ENCODE measurements around the gene LOXL3.

The LOXL3 gene

DNA sequence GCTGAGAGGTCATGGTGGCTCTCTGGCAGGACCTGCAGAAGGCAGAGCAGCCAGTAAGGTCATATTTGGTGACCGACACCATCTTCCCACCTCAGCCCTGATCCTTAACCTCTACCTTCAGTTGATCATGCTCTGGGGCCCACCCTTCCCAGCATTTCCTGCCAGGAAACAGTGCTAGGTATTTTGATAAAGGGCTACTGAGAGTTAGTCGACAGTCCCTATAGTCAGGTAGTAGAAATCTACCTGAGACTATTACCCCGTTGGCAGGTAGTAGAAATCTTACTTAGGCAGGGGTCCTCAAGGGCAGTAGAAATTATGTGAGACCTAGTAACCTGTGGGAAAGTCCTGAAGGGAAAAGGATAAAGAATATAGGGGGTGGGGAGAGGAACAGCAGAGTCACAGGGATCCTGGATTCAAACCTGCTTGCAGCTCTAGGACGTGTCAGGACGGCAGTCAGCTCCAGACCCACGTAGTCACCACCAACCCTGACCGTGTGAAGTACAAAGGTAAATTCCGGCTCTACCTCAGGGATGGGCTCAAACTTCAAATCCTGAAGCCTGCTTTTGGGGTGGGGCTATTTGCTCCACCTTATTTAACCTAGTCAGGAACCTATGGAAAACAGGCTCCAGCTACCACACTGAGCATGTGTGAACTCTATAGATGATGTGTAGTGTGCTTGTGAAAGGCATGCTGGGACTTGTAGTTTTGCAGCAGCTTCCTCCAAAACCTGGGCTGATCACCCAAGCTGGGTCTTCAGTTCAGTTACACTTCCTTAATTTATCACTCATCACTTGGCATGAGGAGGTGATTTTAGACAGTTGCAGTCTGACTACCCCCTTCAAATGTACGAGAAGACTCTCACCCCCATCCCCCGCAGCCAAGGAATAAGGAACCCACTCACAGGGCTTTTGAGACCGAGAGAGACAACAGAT is 27.8 kb downstream of the LOXL3 start, which contains the start of gene DQX1:
Gene DQX1 (minus strand): TSS at position 515 of the 932 bp plus-strand sequence. CDS start 502 bp downstream, at position 13.
- peak; percentile 69 for DNase-seq

DNA sequence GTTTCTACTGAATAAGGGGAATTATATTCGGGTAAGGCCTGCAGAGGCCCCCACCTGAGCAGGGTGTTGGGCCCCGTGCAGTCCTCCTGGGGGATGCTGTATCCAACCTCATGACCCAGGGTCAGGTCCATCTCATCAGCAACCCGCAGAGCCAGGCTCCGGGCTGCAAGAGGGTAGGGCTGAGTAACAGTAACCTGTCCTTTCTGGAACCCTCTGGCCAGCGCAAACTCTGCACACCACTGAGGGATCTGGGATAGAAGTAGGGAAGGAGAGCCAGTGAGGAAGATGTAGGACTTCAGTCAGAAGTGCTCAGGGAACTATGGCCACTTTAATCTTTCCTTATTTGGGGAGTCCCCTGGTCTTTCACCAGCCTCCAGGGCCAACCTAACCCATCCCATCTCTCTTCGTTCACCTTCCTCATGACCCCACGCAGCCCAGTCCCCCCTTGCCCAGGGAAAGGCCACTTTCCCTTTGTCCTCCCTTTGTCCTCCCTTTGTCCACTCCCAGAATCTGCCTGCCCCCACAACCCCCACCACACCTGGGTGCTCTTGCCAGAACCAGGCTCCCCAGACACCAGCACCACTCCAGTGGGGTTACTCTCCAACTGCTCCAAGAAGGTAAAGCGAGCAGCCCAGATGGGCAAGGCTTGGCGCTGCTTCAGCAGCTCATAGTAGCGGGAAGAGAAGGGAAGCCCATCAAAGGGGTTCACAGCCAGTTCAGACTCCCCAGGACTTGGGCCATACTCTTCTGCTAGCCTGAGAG is 28.6 kb downstream of the LOXL3 start:
- no peak for DNase-seq

DNA sequence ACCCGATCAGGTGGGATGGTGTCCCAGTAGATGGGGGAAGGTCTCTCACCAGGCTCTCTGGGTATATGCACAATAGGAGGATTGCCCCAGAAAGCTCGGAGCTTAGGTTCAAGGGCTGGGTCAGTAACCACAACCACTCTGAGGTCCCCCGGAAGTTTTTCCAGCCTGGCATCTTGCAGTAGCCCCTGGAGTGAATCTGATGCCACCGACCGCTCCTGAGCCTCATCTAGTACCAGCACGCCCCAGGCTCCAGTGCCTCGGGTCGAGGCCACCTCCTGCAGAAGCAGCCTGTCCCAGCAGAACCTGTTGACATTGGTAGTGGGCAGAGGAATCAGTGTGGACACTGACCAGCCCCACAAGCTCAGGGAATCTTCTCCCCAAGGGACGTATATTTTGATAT is 29.7 kb downstream of the LOXL3 start:
- DNase-seq = no peak

DNA sequence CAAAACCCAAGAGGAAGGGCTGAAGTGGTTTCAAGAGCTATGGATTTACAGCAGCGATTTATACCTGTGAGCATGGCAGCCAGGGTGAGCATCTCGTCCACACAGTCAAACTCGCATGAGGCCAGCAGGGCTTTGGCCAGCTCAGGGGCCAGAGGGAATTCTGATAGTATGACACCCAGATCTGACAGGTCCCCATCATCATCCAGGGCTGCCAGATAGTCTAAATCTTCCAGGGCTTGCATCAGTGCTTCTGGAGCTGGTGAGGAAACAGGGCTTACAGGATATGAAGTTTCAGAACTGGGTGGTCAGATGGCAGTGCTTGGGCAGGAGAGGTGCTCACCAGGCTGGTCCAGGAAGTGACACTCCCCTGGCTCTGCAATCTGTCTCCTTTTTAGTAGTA is 31.2 kb downstream of the LOXL3 start:
- DNase-seq = no peak

DNA sequence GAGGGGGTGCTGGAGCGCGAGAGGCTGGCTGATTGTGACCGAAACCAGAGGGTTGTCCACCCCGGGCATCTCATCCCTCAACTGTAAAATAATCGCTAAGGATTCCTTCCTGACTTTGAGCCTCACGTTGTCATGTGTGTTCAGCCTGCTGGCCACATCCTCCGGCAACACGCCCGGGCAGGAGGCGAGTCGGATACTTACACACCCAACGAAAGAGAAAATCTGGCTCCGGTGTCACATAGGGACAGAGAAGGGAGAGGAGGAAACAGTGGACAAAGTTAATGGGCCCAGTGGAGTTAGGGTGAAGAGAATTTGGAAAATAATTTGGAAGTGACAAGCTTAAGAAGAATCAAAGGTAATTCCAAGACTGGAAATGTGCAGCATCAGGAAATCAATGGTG is 37.1 kb downstream of the LOXL3 start:
- no peak for DNase-seq

DNA sequence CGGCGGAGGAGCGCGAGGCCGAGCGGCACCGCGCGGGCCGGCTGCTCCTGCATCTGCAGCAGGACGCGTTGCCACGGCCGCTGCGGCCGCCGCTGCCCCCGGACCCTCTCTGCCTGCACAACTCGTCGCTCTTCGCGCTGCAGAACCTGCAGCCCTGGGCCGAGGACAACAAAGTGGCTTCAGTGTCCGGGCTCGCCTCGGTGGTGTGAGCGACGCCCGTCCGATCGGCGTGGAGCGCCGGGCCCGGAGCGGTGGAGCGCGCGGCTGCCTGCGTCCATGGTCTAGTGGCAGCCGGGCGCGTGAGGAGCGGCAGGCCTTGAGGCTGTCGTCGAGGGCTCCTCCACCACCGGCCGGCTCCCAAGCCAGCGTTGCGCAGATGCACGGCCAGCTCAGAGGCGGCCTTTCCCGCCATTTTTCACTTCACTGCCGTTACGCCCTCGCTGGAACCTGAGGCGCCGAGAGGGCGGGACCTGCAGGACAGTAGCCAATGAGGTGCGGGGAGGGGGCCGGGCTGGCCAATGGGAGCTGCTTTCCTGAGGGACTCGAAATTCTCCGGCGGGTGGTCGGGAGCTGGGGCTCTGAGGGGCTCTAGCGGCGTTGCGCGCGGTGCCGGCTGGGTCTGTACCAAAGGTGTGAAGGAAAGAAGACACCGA is 37.6 kb downstream of the LOXL3 start:
- DNase-seq = peak; percentile 79

DNA sequence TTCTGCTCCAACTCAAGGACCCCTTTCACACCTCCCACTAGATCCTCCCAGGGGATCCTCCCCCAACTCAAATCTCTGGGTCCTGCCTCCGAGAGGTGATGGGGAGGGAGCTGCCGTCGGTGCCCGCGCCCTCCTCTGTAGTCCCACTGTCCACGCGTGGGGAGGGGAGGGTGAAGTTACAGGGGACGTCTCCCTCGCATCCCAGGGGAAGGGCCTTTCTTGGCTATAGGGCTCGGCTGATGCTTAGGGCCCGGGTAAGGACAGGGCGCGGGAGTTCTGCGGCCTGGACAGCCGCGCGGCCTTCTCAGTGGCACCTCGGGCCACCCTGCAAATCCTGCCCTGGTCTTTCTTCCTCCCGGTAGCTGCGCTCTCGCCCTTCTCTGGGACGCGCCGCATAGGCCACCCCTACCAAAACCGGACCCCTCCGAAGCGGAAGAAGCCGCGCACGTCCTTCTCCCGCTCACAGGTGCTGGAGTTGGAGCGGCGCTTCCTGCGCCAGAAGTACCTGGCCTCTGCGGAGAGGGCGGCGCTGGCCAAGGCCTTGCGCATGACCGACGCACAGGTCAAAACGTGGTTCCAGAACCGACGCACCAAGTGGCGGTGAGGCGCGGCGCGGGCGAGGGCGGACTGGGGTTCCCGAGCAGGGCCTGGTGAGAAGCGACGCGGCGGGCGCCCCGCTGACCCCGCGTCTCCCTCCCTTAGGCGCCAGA is 38.3 kb downstream of the LOXL3 start:
- no peak for DNase-seq

DNA sequence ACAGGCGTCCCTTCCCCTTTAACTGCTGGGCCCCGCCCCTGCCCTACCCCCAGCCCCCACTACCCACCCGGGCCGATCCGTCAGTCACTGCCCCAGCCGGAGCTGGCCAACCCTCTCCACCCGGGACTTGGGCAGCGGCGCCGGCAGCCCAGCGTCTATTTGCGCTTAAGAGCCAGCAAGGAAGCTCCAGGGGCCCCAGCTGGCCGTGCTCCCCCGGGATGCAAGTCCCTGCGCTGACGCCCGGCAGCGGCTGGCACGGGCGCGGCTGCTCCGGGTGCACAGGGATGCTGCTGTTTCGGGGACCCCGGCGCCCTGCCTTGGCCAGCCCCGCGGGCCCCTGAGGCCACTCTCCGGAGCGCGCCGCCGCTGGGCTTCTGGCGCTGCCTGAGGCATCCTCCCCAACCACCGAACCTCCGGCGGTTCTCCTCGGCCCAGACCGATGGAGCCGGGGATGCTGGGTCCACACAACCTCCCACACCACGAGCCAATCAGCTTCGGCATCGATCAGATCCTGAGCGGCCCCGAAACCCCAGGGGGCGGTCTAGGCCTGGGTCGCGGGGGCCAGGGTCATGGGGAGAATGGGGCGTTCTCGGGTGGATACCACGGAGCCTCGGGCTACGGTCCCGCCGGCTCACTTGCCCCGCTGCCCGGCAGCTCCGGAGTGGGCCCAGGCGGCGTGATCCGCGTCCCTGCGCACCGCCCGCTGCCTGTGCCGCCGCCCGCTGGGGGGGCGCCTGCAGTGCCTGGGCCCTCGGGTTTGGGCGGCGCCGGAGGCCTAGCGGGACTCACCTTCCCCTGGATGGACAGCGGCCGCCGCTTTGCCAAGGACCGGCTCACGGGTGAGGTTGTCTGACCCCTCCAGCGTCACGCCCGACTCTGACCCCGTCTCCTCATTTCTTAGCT is 39.1 kb downstream of the LOXL3 start, which contains the start of gene TLX2:
Gene TLX2 (plus strand): TSS at position 83 of the 903 bp plus-strand sequence. CDS start 357 bp downstream, at position 440.
- DNase-seq = no peak

DNA sequence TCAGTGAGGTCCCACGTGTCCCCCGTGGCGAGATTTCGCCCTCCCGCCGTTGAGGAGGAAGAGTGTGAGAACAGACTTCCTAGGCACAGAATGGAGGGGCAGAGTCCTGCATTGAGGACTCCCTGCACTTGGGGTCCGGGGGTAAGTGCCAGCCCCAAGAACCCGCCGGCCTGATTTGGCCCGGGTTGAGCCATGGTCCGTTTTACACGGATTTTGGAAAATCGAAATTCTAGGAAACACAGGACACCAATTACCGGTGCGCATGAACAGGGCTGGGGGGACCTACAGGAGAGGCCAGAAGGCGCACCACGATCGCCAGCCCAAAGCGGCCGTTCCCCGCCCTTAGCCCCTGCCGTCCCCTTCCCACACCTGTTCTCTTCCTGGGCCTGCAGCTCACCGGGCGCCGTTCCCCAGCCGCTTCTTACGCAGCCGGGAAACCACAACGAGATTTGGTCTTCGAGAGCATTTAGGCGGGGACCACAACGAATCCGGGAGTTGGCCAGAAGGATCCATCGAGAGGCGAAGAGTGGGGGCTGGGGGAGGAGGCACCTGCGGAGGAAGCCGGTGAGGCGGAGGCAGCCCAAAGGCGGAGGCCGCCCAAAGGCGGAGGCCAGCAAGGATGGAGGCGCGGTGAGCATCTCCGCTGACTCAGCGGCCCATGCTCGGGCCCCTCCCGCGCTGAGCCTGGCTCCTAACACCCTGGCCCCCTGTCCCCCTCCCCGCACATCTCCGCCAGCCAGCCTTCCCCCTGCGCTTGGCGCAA is 40.0 kb downstream of the LOXL3 start:
- DNase-seq = no peak

DNA sequence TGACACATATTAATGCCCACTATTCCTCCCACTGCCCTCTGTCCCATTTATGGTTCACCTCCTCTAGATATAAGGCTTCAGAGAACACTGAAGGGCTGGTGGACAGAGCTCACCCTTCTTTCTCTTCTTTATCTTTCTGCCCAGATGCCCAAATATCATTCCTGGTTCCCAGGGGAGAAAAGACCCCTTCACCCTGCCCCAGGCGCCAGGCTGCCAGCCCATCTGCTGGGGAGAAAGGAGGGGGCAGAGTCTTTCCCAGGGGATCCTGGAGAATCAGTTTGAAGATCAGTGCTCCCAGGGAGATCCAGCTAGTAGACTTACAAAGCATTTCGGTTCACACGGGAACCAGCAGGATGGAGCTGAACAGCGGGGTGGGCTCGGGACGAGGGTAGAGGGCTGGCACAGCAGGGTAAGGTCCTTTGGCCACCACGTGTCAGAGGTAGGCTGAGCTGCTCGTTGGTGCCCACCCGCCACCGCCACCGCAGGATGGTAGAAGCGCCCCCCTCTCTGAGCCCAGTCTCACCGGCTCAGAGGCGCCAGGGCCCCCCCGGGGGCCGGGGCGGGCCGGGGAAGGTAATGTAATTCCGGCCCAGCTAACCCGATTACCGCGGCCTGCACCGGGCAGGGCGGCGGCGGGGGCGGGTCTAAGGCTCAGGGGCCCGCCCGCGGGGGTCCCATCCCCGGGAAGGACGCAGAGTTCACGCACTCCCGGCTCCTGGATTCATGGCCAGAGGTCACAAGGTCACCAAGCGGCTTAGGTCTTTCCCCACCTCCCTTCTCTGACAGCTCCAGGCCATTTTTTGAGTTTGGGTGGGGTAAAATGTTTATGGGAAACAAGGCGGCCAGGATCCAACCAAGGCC is 40.8 kb downstream of the LOXL3 start:
- no peak for DNase-seq

DNA sequence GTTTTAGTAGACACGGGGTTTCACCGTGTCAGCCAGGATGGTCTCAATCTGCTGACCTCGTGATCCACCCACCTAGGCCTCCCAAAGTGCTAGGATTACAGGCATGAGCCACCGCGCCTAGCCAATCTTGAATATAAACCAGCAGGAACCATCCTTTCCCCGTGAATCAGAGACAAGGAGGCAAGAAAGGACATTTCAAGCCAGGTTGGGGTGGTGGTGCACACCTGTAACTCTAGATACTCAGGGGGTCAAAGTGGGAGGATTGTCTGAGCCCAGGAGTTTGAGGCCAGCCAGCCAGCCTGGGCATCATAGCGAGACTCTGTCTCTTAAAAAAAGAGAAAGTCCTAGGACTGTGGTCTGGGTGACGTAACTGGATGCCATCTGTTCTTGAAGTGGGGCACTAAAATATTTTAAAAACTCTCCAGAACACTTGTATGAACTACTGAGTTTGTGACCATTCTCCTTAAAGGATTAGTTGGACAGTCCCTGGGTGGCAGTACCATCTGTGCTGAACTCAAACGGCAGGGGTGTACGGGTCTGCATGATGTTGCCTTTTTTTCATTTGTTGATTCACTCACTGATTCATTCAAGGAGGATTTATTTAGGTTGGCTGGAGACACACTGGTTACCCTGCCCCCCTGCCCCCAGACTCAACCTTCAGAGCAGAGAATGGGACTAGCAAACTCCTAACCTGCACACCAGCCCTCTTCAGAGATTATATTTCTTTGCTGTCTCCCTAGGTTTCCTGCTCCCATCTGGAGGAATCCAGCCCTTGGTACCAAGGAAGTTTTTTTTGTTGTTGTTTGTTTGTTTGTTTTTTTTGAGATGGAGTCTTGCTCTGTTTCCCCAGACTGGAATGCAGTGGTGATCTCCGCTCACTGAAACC is 42.4 kb downstream of the LOXL3 start:
- no peak for DNase-seq

DNA sequence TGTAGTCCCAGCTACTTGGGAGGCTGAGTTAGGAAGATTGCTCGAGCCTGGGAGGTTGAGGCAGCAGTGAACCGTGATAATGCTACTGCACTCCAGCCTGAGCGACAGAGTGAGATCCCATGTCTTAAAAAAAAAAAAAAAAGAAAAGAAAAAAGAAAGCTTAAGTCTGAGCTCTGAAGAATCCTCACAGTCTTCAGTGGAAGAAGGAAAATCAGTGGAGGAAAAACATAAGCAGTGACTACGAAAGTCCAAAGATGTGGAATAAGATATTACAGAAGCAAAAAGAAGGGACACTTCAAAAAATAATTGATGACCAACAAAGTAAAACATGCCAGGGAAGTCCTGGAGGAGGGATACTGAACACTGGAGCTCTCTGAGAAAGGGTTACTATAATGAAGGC is 43.5 kb downstream of the LOXL3 start:
- no peak for DNase-seq

DNA sequence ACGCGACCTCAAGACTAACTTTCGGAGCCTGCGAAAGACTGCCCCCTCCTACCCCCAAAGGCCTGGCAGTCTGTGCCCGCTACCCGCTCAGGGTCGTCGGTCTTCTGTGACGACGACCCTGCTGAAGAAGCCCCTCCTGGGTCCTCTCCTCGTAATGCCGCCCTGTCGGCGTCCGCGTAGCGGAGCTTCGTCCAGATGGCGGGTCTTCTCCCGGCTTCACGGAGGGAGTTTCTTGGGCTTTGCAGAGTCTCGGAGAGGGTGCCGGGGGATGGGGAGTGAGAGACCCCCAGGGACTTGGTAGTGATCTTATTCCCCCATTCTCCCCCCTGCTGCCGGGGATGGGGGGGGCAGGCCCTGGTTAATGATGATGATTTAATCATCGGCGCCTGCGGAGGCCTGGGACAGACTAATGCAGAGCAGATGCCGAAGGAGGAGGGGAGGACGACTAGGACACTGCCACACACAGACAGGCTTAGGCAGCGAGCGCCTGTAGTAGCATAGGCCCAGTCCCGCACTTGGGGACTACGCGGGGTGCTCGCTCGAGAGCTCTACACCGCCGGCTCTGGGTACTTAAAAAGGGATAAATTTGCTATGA is 45.7 kb downstream of the LOXL3 start:
- no peak for DNase-seq

DNA sequence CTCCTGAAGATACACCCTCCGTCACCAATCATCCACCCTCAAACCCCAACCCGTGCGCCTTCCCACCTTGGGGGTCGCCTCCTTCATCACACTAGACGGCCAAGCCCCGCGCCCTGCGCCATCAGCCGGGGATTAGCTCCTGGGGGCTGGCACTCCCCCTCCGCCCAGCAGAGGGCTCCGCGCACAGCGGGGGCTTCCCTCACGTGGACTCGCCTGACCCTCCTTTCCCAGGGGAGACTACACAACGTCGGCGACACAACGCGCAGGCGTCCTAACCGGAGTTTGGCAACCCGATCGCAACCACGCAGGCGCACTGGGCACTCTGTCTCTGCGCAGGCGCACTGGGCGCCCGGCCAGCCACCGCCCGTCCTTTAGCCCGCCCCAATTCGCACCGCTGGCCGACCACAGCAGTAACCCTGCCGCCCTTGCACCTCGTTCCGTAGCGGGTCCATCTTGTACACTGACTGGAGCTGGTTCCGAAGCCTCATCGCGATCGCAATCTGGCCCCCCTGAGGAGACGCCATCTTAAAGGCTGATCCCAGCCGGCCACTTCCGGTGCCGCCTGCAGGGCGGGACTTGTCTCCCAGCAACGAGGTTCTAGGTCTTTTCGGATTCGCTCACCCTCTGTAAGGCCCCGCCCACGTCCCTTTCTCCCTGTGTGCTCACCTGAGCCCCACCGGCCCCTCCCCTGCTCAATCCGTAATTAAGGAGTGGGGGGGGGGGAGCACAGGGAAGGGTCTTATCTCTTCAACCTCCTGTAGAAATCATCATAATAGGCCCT is 46.4 kb downstream of the LOXL3 start, which contains the start of gene PCGF1:
Gene PCGF1 (minus strand): TSS at position 551 of the 781 bp plus-strand sequence. CDS start 27 bp downstream, at position 524.
- peak; percentile 98 for DNase-seq

DNA sequence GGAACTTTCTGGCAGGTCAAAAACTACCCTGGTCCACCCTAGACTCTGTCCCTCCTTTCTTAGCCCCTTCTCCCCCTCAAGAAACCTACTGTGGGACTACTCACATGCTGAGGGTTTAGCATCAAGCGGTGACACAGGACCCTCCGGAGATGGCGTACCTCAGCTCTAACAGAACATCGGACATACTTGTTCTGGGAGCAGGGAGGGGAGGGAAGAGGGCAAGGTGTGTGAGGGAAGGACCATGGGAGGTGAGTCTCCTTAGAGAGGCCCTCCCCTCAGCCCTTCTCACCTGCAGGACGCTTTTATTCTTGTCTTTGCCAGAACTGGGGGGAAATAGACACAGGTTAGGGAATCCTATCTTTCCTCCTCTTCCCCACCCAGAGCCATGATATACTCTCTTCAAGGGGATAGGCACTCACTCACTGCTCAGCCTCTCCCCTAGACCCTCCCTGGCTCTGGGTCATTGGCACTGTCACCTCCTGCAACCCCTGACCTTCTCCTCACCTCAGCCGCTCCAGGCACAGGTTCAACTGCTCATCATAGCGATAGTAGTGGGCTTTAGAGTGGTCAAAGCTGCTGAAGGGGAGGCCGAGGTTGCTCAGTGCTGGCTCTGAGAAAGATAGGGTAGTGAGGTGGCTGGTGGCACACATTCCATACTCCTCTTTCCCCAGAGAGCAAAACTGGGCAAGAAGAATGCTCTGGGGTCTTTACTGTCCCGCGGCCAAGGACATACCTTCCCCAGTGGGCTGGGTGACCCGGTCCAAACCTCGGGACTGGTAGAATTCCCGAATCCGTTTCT is 48.1 kb downstream of the LOXL3 start:
- DNase-seq = no peak

DNA sequence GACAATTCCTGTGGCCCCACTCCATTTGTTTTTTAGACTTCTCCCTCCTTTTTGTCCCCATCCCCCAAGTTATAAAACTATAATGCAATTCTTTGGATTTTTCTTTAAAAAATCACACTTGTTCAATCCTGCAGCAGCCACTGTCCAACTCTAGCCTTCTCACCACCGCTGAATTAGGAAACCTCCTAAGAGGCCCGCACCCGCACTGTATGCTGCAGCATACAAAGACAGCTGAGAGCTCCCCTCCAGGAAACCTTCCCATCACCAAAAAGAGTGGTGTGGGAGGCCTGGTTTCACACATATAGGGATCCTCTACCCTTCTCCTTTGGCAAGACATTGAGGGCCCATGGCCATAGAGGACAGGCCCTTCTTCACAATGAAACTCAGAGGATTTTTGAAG is 49.2 kb downstream of the LOXL3 start:
- DNase-seq = no peak

All from CD4-positive, alpha-beta T cell treated with Interleukin-15 for 1 hour (primary cell).